Amniotic stem cell (primary cell): ENCODE results near the gene EPS8L1.
A peak's percentile ranks its signal among the peaks of the same experiment; 100 is the strongest.

Experiments
- DNase-seq: peaks from one replicate; lab custom pipeline; 2025; lab: John Stamatoyannopoulos, UW

EPS8L1 gene

GRCh38 chr19:55115446-55116065, 39.9 kb downstream of the EPS8L1 start:
- DNase-seq = no peak

GRCh38 chr19:55116232-55116858, 40.7 kb downstream of the EPS8L1 start:
- peak; percentile 46 for DNase-seq

- DNase-seq = no peak
Observed at GRCh38 chr19:55116859-55117662, 41.4 kb downstream of the EPS8L1 start, which contains the start of gene PPP1R12C. PPP1R12C (minus strand) TSS chr19:55117637; CDS start chr19:55117543, 94 bp downstream.

GRCh38 chr19:55117663-55118391, 42.2 kb downstream of the EPS8L1 start:
- peak; percentile 96 for DNase-seq

GRCh38 chr19:55118401-55118991, 42.8 kb downstream of the EPS8L1 start:
- DNase-seq = no peak

GRCh38 chr19:55119053-55119452, 43.4 kb downstream of the EPS8L1 start:
- DNase-seq = no peak

GRCh38 chr19:55131421-55131820, 55.8 kb downstream of the EPS8L1 start:
- no peak for DNase-seq

- DNase-seq = no peak
Observed at GRCh38 chr19:55132453-55133129, 56.9 kb downstream of the EPS8L1 start.

GRCh38 chr19:55133639-55134444, 58.2 kb downstream of the EPS8L1 start:
- no peak for DNase-seq

GRCh38 chr19:55134736-55135135, 59.1 kb downstream of the EPS8L1 start:
- DNase-seq = no peak

GRCh38 chr19:55136399-55137102, 60.9 kb downstream of the EPS8L1 start:
- DNase-seq = no peak
